Measurements from ENCODE around the gene CNP.

The CNP gene

DNA sequence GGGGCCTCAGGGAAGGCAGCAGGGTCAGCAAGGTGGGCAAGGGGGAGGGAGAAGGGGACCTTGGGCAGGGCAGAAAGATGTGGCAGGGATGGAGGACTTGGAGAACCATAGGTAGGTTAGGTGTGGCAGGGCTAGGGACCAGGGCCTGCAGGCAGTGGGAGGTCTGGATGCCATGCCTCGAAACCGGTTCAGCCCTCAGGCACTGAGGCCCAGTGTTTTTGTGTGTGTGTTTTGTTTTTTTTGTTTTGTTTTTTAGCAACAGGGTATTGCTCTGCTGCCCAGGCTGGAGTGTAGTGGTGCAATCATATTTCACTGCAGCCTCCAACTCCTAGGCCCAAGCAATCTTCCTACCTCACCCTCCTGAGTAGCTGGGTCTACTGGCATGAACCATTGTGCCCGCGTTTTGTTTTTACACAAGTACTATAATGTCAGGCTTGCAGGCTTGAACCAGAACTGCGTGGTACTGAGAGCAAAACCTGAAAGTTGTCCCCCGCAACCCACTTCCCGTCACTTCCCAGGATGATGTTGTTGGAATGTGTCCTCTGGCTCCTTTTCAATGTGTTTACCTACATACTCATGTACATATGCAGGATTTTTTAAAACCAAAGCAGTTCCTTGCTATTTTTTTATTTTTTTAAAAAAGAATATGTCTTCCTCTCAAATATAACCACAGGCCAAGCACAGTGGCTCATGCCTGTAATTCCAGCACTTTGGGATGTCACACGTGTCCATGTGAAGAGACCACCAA is 23.8 kb upstream of the CNP start:
- DNase-seq = no peak

DNA sequence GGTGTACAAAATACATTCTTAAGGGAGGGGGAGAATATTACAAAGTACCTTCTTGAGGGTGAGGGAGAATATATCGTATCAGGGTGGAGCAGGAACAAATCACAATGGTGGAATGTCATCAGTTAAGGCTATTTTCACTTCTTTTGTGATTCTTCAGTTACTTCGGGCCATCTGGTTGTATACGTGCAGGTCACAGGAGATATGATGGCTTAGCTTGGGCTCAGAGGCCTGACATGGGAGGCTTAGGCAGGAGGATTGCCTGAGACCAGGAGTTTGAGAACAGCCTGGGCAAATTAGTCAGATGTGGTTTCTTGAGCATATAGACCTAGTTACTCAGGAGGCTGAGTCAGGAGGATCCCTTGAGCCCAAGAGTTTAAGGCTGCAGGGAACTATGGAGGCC is 23.1 kb upstream of the CNP start:
- DNase-seq = no peak

DNA sequence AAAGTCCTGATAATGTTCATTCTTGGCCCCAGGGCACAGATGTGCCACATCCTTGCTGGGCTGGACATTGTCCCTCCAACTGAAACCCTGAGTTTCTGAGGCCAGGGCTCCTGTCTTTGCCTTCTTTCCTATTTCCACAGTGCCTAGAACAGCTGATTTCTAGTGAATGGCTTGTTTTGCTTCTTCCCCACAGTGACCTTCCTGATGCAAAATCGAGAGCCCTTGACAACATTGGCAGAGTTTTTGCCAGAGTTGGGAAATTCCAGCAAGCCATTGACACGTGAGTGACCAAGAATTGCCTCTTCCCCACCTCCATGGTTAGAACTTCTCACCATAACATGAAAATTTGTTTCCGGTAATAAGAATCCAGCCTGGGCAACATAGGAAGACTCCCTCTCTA is 21.7 kb upstream of the CNP start:
- DNase-seq = no peak

DNA sequence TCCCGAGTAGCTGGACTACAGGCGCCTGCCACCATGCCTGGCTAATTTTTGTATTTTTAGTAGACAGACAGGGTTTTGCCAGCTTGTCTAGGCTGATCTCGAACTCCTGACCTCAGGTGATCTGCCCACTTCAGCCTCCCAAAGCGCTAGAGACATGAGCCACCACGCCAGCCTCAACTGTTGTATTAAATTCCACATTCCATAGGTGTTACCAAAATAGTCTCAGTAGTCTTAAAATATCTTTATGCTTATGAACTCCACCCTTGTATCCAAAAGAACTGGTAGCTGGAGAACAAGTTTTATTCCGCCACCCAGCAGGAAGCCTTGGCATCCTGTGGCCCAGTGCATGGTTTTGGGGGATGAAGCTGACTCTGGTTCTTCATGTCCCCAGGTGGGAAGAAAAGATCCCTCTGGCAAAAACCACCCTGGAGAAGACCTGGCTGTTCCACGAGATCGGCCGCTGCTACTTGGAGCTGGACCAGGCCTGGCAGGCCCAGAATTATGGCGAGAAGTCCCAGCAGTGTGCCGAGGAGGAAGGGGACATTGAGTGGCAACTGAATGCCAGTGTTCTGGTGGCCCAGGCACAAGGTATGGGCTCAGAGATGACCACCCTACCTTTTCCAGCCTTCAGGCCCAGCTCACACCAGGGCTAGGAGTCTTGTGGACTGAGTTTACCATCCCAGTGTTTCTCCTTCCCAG is 17.7 kb upstream of the CNP start:
- no peak for DNase-seq

DNA sequence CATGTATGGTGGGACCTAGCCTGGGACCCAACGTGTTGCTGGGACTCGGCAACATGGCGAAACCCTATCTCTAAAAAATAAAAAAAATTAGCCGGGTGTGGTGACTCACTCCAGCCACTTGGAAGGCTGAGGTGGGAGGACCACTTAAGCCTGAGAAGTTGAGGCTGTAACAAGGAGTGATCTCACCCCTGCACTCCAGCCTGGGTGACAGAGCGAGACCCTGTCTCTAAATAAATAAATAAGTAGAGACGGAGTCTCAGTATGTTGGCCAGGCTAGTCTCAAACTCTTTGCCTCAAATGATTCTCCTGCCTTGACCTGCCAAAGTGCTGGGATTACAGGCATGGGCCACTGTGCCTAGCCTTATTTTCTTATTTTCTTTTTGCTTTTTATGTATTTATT is 10.1 kb upstream of the CNP start:
- no peak for DNase-seq

DNA sequence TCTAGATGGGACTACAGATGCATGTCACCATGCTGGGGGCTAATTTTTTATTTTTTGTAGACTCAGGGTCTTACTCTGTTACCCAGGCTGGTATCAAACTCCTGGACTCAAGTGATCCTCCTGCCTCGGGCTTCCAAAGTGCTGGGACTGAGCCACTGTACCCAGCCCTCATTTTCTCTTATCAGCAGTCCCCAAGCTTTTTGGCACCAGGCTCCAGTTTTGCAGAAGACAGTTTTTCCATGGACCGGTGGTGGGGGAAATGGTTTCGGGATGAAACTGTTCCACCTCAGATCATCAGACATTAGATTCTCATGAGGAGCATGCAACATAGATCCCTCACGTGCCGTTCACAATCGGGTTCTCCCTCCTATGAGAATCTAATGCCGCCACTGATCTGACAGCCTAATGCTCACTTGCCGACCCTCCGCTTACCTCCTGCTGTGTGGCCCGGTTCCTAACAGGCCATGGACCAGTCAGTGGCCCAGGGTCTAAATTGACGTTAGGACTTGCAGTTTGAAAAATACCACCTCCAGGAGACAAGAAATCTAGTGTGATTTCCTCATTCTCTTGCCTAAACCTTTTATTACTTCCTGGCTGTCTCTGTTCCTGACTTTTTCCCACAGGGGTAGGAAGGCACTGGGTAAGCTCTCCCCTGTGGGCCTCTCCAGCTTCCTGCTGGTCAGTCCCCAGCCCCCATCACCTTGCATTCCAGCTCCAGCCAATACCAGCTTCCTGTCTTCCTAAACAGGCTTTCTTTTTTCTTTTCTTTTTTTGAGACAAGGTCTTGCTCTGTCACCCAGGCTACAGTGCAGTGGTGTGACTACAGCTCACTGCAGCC is 9.3 kb upstream of the CNP start:
- no peak for DNase-seq

DNA sequence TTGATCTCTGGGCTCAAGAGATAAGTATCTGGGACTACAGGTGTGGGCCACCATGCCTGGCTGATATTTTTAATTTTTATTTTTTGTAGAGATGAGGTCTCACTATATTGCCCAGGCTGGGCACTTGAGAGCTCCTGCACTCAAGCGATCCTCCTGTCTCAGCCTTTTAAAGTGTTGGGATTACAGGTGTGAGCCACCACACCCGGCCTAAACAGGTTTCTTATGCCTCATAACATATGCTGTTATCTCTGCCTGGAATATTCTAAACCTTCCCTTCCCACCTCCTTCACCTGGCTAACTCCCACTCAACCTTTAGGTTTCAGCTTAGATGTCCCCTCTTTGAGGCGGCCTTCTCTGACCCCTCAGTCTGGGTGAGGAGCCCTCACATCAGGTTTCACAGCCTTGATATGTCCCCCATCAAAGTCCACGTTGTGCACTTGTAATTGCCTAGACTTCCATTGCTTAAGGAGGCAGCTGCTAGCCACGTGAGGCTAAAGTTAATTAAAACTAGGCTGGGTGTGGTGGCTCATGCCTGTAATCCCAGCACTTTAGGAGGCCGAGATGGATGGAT is 8.6 kb upstream of the CNP start:
- DNase-seq = no peak

DNA sequence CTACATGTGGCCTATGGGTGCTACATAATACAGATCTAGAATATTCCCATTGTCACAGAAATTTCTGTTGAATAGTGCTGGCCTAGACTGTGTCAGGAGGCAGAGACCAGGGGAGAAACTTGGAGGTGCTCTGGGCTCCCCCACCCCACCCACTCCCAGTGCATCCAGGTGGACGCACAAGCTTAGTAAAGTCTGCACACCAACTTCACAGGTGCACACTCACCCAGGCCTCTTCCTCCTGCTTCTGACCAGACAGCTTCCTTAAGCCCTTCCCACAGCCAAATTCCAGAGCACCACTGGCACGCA is 7.6 kb upstream of the CNP start:
- DNase-seq = no peak

DNA sequence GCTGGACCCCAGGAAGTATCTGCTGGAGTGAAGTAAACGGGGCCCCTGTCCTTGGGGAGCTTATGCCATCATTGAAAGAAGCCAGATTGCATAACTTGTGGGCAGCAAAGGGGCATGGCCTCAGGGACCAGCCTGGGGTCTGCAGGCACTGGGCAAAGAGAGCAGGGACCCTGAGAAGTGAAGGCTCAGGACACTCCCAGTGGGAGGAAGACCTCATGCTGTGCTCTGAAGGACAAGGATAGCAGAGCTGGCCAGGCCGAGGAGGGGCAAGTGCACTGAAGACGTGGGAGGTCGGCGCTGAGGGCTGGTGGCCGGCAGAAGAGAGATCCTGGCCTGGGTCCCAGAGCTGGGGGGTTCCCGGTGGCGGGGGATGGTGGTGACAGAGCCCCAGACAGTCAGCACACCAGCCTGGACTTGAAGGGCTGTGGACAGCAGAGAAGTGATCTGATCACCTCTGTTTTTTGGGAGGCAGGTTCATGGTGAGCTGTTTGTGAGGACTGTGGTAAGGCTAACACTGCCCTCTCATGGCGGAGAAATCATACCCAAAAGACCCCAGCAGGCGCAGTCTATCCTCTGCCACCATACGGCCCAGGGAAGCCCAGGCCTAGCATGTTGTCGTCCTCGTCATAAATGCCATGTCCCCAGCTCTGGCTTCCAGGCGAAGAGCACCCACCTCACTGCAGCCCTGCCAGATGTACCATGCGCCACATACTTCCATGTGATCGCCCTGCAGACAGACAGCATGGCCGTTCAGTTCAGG is 7.1 kb upstream of the CNP start:
- DNase-seq = no peak

DNA sequence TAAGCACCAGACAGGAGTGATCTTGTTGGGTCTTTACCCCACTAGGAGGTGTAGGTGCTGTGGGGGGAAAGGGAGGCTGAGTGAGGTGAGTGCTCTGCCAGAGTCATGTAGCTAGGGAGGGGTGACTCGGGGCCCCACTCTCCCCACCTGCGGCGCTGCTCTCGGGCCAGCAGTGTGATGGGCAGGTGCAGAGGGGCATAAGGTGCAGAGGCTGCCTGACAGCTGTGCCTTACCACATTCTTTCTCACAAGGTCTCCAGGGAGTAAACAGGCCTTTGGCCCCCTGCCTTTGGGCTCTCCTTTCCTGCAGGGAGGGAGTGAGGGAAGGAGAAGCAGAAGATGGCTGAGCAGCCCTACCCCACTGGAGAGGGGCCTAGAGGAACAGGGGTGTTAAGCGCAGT is 4.5 kb upstream of the CNP start:
- DNase-seq = no peak

DNA sequence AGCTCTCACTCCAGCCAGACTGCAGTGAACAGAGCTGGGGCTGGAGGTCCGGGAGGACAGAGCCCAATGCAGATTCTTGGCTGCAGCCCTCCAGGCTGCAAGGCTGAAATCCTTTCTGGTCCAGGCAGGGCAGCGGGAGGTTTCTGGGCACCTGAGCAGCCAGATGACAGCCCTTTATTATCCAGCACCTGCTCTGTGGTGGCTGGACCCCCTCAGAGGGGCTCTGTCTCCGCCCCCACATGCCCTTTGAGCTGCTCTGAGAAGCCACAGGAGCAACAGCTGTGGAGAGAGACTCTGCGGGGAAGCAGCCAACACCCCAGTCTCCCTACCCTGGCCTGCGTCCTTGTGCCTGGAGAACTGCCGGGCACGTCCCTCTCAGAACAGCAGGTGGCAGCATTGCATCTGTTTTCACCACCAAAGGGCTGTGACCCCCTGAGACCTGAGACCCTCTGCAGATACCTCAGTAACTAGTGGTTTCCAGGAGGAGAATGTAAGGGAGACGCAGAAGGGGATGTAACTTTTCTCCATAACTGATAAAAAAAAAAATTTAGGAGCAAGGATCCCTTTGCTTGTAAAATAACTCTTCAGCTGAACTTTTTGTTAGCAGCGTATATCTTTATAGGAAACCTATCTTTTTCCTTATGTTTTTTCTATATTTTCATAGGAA is 3.7 kb upstream of the CNP start:
- DNase-seq = peak; percentile 45

DNA sequence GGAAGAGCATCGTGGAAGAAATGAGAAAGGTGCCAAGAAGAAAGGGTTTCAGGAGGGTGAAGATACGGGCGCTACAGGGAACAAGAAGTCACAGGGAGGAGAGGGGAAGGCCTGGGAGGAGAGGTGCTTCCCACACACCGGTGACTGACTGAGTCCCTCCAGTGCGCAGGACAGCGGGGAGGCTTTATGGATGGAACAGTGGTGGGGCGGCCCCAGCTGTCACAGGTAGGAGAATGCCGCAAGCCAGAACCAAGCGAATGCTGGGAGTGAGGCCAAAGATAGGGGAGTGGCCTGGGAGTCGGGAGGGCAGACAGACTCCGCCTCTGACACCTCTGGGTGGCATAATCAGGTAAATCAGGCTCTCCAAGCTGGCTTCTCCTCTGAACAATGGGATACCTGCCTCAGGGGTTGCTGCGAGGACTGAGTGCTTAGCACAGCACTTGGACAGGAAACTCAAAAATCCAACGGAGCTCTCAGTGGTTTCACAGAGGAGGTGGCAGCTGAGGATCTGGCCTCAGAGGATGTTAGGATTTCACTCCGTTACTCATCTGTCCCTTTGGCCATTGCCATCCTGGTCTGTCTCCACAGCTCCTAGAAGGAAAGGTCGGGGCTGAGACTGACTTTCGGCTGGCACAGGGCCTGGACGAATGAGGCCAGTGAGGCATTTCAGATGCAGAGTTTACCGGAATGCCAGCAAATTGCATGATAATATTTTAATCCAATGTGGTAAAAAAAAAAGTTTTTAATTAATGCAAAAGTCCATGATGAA is 717 bp upstream of the CNP start:
- peak; percentile 61 for DNase-seq

DNA sequence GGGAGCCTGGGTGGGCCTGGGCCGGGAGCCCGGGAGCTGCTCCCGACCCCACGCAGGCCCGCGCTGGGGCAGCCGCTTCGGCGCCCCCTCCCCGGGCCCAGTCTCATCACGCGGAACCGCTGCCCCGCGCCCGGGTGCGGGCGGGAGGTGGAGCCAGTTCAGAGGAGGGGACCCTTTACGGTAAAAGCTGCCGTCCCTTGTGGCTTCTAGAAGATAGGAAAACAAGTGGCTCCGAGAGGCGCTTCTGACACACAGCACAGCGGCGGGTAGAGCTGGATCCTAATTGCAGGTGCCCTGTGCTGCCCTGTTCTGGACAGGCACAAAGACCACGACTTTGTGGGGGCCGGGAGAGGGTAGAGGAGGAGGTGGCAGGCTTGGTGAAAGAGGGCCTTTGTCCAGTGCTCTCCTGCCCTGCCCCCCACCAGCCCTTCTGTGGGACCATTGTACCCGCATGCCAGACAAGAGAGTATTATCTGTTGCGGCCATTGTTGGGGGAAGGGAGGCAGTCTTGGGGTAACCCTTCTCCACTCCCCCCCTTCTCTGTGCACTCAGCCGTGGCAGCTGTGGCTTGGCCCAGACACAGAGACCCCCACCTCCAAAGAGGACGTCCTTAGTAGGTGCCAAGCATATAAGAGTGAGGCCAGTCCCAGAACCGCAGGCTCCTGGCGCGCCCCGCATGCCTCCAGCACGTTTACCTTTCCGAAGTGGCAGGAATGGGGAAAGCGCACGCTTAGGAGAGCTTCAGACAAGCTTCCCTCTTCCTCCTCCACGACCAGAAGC is 736 bp downstream of the CNP start:
- no peak for DNase-seq

DNA sequence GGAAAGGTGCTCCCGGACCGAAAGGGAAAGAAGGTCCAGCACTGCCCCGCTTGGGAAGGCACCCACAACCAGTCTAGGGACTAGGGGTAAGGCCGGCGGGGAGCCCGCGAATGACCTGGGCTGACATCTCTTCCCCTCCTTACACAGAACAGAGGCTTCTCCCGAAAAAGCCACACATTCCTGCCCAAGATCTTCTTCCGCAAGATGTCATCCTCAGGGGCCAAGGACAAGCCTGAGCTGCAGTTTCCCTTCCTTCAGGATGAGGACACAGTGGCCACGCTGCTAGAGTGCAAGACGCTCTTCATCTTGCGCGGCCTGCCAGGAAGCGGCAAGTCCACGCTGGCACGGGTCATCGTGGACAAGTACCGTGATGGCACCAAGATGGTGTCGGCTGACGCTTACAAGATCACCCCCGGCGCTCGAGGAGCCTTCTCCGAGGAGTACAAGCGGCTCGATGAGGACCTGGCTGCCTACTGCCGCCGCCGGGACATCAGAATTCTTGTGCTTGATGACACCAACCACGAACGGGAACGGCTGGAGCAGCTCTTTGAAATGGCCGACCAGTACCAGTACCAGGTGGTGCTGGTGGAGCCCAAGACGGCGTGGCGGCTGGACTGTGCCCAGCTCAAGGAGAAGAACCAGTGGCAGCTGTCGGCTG is 1.5 kb downstream of the CNP start:
- DNase-seq = no peak

DNA sequence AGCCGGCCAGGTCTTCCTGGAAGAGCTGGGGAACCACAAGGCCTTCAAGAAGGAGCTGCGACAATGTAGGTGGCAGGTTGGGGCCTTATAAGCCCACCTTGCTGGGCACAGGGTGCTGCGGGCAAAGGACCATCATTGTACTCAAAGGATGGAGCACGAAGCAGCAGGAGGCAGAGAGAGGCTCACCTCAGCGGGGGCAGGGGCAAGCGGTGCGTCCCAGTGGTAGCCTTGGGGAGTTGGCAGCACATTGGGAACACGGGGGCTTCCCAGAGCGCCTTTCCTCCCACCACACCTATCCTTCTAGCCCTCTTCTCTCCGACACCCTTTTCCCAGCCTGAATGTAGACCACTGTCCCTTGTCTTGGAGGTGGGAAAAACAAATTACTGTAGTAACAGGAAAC is 2.1 kb downstream of the CNP start:
- no peak for DNase-seq

DNA sequence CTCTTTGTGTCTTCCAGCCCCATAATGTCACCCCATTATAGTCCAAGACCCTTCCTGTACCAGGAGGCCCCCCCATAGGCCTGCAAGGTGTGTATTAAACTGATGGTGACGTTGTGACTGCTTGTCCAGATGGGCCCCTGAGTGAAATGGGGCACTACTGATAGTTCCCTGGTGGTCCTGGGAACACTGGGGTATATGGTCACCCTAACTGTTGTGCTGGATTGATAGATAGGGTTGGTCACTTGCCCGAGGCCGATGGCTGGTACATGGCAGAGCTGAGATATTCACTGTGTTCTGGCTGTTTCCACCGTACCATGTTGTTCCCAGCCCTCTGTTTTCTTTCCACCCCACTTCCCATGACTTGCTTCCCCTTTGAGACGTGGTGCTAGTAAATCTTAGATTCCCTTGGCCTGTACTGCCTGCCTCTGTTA is 4.3 kb downstream of the CNP start:
- no peak for DNase-seq

DNA sequence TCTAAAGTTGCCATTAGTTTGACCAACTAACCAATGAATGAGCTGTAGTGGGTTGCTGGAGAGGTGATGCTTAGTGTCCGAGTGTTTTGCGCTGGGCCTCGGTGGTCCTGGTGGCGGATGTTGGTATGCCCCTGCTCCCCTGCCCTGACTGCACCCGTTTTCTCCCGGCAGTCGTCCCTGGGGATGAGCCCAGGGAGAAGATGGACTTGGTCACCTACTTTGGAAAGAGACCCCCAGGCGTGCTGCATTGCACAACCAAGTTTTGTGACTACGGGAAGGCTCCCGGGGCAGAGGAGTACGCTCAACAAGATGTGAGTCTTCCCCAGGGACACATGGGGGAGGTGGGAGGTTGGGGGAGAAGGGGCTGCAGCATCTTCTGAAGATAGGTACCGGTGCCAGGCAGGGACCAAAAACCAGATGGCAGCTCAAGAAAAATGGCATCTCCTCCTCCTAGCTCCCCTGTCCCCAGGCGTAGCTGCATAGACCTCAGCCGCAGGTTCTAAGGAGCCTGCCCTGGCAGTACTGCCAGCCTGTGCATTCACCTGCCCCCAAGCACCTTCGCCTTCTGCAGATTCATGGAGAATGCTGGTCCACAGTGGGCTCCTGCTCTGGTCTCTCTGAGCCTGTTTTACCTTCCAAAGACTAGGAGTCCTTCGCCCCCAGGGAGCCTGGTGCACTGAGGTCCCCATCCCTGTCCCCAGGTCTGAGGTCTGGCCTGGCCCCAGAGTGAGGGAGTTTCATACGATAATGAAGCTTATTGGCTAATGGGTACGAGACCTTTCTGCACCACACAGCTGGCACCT is 5.3 kb downstream of the CNP start:
- no peak for DNase-seq

DNA sequence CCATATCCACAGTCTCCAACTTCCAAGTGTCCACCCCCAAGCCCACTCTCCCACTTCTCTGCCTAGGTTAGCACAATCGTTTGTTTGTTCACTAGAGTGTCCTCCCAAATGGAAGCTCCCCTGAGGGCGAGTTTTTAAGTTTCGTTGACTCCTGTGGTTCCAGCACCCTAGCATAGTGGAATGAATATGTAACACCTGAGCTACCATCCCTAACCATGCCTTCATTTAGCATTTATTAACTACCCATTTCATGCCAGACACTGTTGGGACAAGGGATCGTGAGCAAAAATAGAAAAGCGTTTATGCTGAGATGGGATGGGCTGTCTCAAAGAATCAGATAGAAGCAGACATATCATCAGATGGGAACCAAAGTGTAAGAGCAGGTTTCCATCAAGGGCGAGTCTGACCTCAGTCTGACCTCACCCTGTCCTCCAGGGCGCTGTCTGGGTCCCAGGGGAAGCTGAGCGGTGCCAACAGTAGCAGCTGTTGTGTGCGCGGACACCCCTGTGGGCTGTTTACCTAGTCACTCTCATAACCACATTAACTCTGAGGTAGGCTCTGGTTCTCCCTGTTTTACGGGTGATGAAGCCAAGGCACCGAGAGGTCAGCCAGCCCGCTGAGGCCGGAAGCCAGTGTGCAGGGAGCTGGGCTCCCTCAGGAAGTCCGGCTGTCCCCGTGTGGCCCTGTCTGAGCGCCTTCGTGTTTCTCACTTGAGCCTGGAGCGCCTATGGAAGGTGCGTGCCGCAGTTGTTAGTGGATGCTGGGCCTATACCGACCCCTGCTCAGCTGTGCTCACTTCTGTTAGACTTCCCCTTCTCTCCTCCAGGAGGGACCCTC is 6.2 kb downstream of the CNP start:
- no peak for DNase-seq

All from DMS 273 treated with DMSO at 0.1 percent for 48 hours (cell line).